HG02678 (cell line): Measurements from ENCODE around the gene KIF4A.
A peak's percentile ranks its signal among the peaks of the same experiment; 100 is the strongest.
"Not testable (repeated sequence)": the region's sequence is repeated elsewhere in the genome, so short reads cannot be mapped to it uniquely, and the experiment has no call there.

Experiments
- ATAC-seq: cut with Tn5 transposase; IDR thresholded peaks from one replicate; pipeline ENCODE4 v1.9.1; 2021; ENCODE audit warnings: mild to moderate bottlenecking, moderate library complexity; ENCODE audit not compliant: unreplicated experiment

The KIF4A gene

GRCh38 chrX:70289168-70289792 lies 624 bp upstream of the KIF4A start:
- ATAC-seq = no peak

- no peak for ATAC-seq
Measured at GRCh38 chrX:70292788-70293187, 2.9 kb downstream of the KIF4A start.

- ATAC-seq = no peak
Measured at GRCh38 chrX:70293621-70294020, 3.7 kb downstream of the KIF4A start.

GRCh38 chrX:70301716-70302115 lies 11.8 kb downstream of the KIF4A start:
- no peak for ATAC-seq

- ATAC-seq = no peak
Measured at GRCh38 chrX:70313503-70313902, 23.6 kb downstream of the KIF4A start.

GRCh38 chrX:70322784-70323183 lies 32.9 kb downstream of the KIF4A start:
- no peak for ATAC-seq

GRCh38 chrX:70323628-70324027 lies 33.7 kb downstream of the KIF4A start:
- ATAC-seq = not testable (repeated sequence)

GRCh38 chrX:70324326-70324725 lies 34.4 kb downstream of the KIF4A start:
- ATAC-seq = no peak

- ATAC-seq = no peak
Measured at GRCh38 chrX:70331161-70331560, 41.3 kb downstream of the KIF4A start.

GRCh38 chrX:70332600-70332999 lies 42.7 kb downstream of the KIF4A start:
- no peak for ATAC-seq

- ATAC-seq = peak; percentile 100
Measured at GRCh38 chrX:70336767-70337166, 46.9 kb downstream of the KIF4A start.

GRCh38 chrX:70338290-70338689 lies 48.4 kb downstream of the KIF4A start:
- no peak for ATAC-seq

- ATAC-seq = no peak
Measured at GRCh38 chrX:70343435-70343834, 53.5 kb downstream of the KIF4A start.

GRCh38 chrX:70346418-70347070 lies 56.6 kb downstream of the KIF4A start:
- no peak for ATAC-seq

GRCh38 chrX:70348825-70349224 lies 58.9 kb downstream of the KIF4A start:
- ATAC-seq = not testable (repeated sequence)

- not testable (repeated sequence) for ATAC-seq
Measured at GRCh38 chrX:70349367-70350125, 59.6 kb downstream of the KIF4A start.

- no peak for ATAC-seq
Measured at GRCh38 chrX:70352496-70352895, 62.6 kb downstream of the KIF4A start.

GRCh38 chrX:70353514-70353913 lies 63.6 kb downstream of the KIF4A start:
- no peak for ATAC-seq

GRCh38 chrX:70354716-70355115 lies 64.8 kb downstream of the KIF4A start:
- no peak for ATAC-seq

GRCh38 chrX:70359458-70359857 lies 69.6 kb downstream of the KIF4A start:
- ATAC-seq = no peak

- ATAC-seq = no peak
Measured at GRCh38 chrX:70360366-70360765, 70.5 kb downstream of the KIF4A start.

- ATAC-seq = not testable (repeated sequence)
Measured at GRCh38 chrX:70368731-70369130, 78.8 kb downstream of the KIF4A start.
